ENCODE results near the gene AEBP2.

DNA sequence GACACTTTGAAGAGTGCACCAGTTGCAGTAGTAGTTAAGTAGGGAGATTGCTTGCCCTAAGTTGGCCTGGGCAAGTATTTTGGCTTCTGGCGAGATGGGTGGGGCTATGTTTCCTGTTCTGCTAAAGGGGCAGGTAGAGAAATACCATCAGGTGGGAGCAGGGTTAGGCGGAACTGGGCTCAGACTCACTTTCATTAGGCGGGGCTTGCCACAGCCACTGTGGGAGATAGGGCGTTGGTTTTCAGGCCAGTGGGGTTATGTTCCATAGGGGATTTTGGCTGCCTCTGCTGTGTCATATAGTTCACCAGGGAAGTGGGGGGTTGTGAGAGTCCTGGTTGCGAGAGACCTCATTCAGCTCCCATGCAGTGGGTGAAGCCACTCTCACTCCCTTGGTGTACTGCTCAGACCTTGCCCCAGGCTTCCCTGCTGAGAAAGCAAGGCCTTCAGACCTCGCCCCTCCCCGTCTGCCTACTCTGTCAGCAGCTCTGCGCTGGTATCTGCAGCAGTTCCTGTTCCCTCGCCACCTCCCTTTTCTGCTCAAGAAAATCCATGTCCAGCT, 43.3 kb downstream of the AEBP2 start:
- no peak for TF ChIP-seq EZH2 (IDR thresholded peaks at IDR 0.05; ENCODE audit: borderline replicate concordance)
- TF ChIP-seq, protein P1, sequence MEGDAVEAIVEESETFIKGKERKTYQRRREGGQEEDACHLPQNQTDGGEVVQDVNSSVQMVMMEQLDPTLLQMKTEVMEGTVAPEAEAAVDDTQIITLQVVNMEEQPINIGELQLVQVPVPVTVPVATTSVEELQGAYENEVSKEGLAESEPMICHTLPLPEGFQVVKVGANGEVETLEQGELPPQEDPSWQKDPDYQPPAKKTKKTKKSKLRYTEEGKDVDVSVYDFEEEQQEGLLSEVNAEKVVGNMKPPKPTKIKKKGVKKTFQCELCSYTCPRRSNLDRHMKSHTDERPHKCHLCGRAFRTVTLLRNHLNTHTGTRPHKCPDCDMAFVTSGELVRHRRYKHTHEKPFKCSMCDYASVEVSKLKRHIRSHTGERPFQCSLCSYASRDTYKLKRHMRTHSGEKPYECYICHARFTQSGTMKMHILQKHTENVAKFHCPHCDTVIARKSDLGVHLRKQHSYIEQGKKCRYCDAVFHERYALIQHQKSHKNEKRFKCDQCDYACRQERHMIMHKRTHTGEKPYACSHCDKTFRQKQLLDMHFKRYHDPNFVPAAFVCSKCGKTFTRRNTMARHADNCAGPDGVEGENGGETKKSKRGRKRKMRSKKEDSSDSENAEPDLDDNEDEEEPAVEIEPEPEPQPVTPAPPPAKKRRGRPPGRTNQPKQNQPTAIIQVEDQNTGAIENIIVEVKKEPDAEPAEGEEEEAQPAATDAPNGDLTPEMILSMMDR (IDR thresholded peaks at IDR 0.05; ENCODE audit: poor library complexity) = no peak
